NCI-H187 treated with DMSO at 0.1 percent for 48 hours (cell line): Measurements from ENCODE around the gene ROS1.
"Not testable (repeated sequence)": the region's sequence is repeated elsewhere in the genome, so short reads cannot be mapped to it uniquely, and the experiment has no call there.

Experiments
- DNase-seq: peaks from one replicate; lab custom pipeline; 2025; lab: John Stamatoyannopoulos, UW

Gene ROS1

DNA sequence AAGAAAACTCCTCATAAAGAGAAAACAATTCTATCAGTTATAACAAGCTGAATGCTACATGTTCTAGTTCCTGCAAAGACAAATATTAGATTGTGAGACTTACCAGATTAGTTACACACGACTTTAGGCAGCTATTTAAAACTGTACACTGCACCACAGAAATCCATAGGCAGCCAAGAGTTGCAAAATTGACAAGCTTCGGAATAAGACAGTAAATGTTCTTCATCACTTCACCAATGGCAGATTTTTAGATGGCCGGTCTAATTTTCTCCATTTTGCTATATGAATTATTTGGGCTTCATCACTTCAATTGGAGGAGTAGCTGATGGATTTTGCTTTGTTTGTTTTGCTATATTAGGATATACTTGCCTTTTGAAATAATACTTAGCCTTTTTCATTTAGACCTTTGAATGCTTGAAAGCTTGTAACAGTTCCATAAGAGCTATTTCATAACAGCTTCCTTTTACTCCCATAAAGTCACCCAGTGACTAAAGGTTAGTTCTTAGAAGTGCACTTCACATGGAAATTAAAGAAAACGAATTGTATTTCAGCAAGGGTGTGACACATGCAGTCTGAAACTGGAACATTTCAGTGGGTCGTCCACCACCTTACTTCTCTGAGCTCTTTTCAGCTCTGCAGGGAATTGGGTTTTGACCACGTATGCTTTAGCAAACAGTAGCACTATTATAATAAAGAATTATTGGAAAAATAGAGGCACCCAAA, at the start of gene ROS1:
Gene ROS1, minus strand, starts transcription at position 512 of the 723 bp plus-strand sequence. Its CDS starts 286 bp downstream, at position 226.
- peak; percentile 7 for DNase-seq

DNA sequence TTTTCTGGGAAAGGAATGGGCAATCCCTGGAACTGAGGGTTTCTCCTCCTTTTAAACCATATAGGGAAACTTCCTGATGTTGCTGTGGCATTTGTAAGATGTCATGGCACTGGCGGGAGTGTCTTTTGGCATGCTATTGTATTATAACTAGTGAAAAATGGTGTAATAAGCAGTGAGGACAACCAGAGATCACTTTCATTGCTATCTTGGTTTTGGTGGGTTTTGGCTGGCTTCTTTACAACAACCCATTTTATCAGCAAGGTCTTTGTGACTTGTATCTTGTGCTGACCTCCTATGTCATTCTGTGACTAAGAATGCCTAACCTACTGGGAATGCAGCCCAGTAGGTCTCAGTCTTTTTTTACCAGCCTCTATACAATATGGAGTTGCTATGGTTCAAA, 47.7 kb upstream of the ROS1 start:
- DNase-seq = no peak

DNA sequence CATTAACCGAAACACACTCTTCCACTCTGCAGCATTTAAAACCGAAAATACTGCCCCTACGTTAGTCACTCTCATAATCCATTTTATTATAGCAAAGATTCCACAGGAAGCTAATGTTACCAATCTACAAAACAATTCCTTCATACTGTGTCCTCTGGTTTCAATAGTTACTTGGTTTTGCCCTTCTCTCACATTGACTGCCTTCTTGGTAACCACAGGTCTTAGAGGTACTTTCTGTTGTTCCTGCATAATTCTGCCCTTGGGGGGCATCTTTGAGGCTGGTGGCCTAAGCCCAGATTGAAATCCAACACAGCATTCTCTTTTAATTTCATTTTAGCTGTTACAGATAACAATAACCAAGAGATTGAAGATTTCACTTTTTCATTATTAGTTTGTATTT, 46.9 kb upstream of the ROS1 start:
- DNase-seq = no peak

DNA sequence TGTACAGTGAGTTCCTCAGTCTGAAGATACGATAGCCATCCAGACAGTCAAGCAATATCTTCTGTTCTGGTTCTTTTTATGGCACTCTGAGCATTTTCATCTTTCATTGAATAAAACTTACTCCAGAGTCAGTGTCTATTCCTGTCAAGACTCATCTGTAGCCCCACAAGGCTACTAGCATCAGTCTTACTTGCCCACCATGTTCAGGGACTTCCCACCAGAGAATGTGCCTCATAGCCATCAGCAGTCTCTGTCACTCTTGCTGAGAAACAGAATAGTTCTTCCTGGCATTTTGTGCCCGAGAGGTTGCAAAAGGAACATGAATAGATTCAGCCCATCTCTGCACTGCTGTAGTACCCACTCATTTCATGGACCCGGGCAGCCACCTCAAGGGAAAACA, 44.0 kb upstream of the ROS1 start:
- no peak for DNase-seq

DNA sequence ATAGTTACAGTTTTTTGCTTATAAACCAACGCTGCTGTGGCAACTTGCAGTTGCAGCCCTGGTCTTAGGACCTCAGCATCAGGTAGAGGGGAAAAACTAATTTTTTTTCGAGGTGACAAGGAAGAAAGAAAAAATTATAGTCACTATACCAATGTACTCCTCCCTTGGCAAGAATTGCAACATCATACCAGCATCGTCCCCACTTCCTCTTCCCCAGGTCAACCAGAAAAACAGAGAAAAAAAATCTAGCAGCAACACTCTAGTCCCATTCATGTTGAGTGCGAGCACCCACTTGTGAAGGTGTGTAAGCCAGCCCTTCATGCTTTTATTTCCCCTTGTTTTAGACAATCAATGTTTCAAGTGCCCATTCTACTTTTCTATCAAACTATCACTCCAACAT, 43.6 kb upstream of the ROS1 start:
- no peak for DNase-seq

DNA sequence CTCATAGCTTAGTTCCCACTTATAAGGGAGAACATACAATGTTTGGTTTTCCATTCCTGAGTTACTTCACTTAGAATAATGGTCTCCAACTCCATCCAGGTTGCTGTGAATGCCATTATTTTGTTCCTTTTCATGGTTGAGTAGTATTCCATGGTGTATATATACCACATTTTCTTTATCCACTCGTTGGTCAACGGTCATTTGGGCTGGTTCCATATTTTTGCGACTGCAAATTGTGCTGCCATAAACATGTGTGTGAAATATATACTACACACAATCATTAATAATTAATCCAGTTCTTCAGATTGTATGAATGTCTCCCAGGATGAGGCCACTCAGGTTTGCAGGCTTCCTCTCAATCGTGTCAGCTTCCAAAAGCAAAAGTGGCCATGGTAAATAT, 42.8 kb upstream of the ROS1 start:
- not testable (repeated sequence) for DNase-seq

DNA sequence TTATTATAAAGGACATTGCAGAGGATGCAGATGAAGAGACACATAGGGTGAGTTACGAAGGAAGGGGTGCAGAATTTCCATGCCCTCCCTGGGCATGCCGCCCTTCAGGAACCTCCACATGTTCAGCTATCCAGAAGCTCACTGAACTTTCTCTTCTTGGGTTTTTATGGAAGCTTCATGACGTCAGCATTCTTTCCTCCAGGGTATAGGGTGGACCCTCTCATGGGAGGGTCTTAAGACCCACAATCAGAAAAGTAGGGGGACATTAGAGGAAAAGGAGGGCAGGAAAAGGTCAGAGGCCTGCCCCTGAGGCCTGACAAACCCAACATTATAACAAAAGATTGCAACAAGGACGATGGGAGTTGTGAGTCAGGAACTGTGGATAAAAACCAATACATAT, 42.1 kb upstream of the ROS1 start:
- DNase-seq = no peak

DNA sequence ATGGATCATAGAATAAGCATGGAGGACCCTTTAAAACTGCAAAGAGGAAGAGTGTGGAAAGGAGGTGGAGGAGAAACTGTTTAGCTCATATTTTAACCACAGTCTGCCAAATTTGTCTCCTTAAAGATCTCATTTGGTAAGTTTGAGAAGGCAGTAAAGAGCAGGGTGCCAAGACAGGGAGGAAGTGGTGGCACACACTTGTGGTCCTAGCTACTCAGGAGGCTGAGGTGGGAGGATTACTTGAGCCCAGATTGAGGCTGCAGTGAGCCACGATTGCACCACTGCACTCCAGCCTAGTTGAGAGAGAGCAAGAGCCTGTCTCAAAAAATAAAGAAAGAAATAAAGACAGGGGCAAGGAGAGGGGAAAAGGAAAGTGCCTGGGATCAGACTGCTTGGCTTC, 39.9 kb upstream of the ROS1 start:
- DNase-seq = no peak

DNA sequence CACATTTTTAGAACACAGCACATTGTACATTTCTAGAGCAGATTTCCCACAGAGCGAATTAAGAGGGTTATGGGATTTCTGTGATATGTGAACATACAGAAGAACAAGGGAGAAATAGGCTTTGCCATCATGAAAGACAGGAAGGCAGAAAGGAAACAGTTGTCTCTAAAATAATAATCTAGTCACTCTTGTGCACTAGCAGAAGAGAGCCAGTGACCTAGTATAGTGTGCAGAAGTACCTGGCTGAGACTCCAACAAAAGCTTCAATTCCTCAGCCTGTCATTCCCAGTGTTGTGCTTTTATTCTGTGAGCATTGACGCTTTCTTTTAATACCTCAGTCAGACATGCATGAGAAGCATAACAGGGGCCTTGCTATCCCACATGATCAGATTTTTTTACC, 39.0 kb upstream of the ROS1 start:
- DNase-seq = no peak

DNA sequence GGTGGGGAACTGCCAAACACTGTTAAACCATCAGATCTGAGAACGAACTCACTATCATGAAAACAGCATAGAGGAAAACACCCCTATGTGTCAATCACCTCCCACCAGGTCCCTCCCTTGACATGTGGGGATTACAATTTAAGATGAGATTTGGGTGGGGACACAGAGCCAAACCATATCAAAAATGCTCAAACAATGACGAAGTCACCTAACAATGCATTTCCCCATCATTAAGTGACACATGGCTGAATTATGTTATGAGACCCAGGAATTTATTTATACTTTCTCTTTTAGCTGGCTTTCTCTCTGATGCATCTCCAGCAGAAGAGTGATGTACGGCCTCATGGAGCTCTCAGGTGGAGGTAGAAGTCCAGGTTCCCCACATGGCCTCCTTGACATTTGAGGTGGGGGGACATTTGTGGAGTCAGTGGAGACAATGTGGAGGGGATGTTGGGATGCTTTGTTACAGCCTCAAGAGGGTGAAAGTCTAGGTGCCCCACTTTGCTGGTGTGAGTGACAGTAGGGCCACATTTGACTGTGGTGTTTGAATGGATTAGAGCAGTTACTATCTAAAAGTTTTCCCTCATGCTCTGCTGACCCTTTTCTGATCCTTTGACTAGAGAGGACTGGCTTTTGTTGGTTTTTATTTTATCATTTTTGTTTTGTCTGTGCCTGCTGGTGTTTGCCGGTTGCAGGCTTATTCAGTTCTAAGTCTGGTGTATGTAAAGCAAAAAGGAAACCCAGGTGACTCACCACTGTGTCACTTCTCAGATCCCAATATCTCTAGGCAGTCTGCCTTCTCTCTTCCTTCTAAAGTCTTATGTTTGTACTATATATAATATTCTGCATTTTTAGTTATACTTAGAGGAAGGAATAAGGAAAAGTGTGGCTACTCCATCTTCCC, 38.3 kb upstream of the ROS1 start:
- no peak for DNase-seq

DNA sequence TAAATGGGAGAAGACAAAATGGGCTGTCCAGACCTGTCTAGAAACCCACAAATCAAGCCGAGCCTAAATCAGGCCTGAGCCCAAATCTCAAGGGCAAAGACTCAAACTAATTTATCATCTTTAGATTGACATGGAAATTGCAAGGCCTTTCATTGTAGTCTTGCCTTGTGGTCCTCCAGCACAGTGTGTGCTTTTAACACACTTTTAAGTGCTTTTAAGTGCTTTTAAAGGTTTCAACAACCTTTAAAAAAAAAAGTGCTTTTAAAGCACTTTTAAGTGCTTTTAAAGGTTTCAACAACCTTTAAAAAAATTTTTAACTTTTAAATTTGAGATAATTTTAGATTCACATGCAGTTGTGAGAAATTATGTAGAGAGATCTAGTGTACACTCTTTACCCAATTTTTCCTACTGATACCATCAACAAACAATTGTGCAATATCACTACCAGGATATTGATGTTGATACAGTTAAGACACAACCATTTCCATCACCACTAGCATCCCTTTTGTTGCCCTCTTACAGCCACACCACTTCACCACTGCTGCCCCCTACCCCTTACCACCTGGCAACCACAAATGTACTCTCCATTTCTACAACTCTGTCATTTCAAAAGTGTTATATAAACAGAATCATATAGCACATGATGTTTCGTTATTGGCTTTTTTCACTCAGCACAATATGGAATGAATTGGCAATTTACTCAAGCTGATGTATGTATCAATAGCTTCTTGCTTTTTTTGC, 33.6 kb upstream of the ROS1 start:
- peak; percentile 47 for DNase-seq

DNA sequence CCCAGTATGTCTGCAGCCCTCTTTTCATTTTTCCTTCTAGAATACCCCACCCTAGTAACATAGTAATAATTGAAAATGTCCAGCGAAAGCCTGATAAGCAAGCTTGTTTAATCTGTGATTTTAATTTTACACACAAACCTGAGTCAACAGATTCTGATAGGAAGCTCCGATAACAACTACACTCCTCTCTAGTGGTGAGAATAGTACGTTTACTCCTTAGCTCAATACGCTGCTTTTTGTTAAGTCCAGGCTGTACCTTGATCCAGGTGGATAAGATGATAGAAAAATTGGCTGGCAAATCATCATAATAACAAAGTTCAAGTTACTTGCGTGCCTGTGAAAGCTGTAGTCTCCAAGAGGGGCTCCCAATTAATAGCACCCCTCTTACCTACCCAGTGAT, 31.3 kb upstream of the ROS1 start:
- DNase-seq = no peak

DNA sequence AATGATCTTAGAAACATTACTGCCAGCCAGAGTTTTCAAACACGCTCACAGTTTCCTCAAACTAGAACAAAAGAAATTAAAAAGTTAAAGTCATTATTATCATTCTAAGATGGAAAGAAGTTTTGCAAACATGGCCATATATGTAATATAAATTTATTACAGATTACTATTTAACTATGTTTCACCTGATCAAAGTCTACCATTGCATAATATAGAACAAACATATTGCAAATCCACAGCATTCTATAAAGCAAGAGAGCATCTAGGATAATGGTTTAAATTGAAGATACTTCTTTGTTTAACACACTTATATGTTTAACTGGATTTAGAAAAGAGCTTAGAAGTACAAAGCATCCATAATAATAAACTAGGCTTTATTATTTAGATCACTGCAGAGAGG, 30.5 kb upstream of the ROS1 start:
- no peak for DNase-seq

DNA sequence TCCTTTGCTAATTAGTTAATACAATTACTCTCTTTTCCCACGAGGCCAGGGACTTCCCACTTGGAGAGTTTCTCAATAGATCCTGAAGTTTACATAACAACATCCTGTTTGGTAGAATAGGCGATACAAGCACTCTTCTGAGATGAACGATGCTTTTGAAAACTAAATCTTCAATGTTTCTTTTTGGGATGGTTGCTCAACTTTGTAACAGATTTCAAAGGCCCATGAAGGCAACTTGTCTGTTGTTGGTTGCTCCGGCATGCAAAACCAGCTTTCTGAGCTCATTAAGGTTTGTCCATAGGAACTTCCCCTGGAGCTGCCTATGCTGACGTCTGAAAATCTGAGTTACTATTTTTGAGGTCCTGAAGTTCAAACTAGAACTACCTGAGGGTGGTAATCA, 25.9 kb upstream of the ROS1 start:
- no peak for DNase-seq

DNA sequence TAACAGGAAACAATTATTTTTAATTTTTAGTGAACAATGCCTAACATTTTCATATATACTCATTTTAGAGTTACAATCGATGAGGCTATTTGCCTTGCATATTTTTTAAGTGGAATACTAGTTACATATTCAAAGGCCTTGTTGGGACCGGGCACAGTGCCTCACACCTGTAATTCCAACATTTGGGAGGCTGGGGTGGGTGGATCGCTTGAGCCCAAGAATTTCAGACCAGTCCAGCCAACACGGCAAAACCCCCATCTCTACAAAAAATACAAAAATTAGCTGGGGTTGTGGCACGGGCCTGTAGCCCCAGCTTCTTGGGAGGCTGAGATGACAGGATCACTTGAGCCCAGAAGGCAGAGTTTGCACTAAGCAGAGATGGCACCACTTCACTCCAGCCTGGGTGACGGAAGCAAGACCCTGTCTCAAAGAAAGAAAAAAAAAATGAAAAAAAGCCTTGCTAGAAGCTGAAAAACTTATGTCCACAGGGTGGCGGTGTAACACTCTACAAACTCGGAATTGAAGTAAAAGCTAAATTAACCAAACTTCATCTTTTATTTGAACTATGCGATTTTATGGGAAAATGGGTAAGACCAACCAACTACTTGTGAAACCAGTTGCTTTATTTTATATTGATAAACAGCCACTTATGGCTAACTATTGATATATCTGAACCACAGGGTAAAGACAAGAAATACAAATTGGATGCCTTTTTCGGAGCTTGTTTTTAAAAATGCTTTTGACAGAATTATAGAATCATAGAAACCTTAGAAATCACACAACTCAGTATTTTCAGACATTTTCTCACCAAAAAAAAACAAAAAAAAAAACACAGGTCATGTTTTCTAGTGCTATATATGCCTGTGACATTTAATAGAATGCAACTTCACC, 24.1 kb upstream of the ROS1 start:
- no peak for DNase-seq

DNA sequence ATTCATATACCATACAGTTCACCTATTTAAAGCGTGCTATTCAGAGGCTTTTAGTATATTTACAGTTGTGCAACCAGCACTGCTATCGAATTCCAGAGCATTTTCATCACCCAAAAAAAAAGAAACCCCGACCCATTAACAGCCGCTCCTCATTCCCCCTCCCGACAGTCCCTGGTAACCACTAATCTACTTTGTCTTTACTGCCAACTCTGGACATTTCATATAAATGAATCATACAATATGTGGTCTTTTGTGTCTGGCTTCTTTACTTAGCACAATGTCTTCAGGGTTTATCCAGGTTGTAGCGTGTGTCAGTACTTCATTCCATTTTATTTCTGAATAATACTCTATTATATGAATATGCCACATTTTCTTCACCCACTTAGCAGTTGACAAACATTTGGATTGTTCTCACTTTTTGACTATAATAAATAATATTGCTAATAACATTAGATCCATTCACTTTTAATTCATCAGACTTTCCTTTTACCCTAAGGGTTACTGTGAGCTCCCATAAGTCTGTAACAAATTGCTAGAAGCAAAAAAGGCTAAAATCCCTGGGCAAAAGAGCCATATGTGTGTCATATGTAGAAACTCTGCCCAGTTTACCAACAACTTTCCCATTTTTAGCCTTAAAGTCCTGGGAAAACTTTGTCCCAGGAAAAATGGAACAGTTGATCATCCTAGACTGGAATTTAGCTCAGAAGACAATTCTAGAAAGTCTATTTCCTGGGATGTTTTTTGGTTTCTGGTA, 23.2 kb upstream of the ROS1 start:
- DNase-seq = no peak

DNA sequence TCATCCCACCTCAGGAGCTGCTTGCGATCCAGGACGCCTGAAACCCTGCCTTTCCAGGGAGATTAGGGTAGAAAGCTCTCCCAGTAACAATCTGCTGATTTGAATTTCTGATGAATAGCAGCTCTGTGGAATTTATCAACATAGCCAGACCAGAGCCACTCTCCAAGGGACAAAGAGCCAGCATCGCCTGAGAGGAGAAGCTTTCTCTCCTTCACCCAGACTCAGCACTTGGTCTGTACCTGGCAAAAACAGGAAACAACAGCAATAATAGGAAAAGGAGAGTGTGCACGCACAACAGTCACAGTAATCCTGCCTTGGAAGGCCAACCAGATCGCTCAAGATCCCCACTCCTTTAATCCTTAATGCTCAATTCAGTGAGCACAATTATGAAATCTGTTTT, 22.3 kb upstream of the ROS1 start:
- DNase-seq = no peak

DNA sequence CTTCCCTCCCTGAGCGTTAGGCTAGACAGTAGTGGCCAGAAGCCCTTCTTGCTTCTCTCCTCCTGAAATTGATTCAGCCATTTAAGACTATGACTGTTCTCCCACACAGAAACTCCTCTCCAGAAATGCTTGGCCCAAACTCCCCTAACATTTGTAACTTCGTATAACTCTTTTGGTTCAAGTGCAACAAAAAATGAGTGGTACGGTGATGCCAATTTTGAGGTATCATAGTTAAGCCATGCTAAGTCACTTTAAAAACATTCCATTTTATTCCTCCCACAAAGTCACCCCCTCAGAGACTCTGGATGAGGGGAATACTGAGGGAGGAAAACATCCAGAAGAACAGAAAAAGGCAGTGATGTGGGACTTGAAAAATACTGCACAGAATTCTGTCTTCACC, 21.1 kb upstream of the ROS1 start:
- DNase-seq = no peak

DNA sequence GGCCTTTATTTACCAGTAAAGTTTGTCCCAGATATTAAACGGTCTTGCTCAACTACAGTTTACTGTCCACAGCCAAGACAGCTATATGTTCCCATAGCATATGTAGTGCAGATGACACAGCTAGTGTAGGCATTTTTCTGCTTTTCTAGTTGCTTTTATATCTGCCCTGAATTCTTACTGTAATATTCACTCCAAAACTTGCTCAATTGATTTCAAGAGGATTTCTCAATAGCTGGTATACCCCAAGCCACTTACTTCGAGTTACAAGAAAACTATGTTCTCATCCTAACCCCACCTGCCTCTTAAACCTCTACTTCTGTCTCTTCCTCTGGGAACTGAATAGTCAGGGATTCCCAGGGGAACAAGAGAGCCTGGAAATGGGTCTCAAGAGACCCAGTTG, 18.9 kb upstream of the ROS1 start:
- DNase-seq = no peak

DNA sequence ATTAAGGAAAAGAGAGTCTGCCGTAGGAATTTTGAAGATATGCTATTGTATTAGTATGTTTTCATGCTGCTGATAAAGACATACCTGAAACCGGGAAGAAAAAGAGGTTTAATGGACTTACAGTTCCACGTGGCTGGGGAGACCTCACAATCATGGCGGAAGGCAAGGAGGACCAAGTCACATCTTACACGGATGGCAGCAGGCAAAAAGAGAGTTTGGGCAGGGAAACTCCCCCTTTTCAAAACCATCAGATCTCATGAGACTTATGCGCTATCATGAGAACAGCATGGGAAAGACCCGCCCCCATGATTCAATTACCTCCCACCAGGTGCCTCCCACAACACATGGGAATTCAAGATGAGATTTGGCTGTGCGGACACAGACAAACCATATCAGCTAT, 16.6 kb upstream of the ROS1 start:
- not testable (repeated sequence) for DNase-seq

DNA sequence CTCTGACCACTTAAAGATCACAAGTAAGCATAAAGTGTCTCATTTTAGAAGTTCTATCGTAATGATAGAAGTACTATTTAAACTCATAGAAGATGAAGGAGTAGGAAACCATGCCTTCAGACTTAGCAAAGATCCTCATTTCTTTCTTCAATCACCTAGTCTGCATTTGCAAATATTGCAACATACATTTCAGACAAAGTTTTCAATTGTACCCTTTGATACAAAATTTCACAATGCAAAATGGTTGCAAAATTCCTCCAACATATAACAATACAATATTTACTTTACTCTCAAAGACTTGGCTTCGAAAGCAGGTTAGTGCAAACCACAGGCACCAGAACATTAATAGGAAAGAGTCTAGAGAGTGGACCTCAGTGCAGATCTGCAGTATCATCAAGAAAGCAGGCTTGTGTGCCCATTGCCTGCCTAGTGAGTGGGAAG, 16.1 kb upstream of the ROS1 start:
- DNase-seq = no peak
